ENCODE results near the gene LBP. TPM values are rescaled to one million over a fixed set of nuclear protein-coding genes. Genes with fewer than 3 reads are reported as not detected.

The LBP gene
- total RNA-seq, 4 donors from 2014 or later: not detected

DNA sequence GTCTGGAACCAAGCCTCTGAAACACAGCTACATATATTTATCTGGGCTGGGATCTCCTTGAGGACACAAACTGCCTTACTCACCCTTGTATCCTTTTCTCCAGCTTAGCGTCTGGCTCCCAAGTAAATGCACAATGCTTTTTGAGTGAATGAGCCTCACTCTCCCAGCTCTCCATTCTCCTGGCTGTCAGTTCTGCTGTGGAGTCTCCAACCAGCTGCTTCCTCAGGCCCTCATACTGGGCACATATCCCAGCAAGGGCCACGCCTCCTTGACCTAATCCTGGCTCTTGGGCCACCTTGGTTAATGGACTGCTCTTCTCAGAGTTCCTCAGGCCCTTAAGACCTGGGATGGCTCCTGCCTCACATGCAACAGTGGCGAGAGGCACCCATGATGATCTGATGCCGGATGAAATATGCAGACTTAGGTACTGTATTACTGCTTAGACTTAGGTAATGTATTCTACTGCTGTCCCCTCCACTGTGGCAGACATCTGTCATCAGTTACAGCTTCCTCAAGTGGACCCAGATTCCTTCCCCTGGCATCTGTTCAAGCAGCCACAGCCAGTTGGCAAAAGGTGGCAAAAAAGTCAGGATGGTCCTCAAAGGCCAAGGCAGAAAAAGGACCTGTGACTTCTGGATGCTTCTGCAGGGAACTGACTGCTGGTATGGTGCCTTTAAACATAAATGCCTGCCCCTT, 72.4 kb downstream of the LBP start:
- no peak for DNase-seq
- Histone ChIP-seq H3K4me1 (no peaks in the 10 kb centered on the region), H3K4me3 (no peak overlapping the region), H3K36me3 (peaks cover 0 to 73% (median 0%) of the 10 kb centered on the region in 3 donors), H3K27me3 (no peaks in the 10 kb centered on the region), H3K27ac (no peak overlapping the region), H3K9me3 (no peaks in the 10 kb centered on the region)
- TF ChIP-seq POLR2A (IDR thresholded peaks at IDR 0.05): no peak
- TF ChIP-seq, protein P1, sequence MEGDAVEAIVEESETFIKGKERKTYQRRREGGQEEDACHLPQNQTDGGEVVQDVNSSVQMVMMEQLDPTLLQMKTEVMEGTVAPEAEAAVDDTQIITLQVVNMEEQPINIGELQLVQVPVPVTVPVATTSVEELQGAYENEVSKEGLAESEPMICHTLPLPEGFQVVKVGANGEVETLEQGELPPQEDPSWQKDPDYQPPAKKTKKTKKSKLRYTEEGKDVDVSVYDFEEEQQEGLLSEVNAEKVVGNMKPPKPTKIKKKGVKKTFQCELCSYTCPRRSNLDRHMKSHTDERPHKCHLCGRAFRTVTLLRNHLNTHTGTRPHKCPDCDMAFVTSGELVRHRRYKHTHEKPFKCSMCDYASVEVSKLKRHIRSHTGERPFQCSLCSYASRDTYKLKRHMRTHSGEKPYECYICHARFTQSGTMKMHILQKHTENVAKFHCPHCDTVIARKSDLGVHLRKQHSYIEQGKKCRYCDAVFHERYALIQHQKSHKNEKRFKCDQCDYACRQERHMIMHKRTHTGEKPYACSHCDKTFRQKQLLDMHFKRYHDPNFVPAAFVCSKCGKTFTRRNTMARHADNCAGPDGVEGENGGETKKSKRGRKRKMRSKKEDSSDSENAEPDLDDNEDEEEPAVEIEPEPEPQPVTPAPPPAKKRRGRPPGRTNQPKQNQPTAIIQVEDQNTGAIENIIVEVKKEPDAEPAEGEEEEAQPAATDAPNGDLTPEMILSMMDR (IDR thresholded peaks at IDR 0.05): no peak

DNA sequence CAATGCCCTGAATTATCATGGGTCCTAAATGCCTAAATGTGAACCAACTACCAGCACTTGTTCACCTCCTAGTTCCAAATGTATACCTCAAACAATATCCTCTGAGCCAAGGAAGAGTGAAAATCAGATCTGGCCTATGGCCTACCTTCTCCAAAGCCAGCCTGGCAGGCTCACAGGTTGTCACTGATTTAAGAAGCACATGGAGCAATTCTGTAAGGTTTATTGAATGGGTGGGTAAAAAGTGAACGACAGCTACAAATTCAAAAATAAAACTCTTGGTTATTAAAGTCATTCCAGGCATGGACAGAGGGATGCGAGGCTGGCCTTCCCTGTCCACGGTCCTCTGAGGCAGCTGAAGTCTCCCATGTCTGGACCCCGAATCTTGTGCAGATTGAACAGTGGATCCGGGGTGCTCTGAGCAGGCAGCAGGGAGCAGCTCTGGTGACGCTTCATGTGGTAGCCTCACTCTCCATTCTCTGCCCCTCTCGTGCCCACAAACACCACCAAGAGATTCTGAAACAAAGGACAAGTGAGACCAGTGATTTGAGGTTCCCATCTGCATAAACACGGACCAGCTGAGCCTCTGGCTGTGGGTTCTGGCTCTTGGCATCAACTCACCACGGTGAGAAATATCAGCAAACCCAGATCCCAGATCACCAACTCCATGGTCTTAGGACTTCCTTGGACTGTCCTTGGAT, 74.3 kb downstream of the LBP start:
- Histone ChIP-seq H3K27ac (no peak overlapping the region), H3K4me3 (no peak overlapping the region), H3K4me1 (no peaks in the 10 kb centered on the region), H3K9me3 (no peaks in the 10 kb centered on the region), H3K27me3 (no peaks in the 10 kb centered on the region), H3K36me3 (peaks cover 0 to 80% (median 0%) of the 10 kb centered on the region in 3 donors)
- no peak for DNase-seq
- TF ChIP-seq, protein P1 (IDR thresholded peaks at IDR 0.05): no peak

DNA sequence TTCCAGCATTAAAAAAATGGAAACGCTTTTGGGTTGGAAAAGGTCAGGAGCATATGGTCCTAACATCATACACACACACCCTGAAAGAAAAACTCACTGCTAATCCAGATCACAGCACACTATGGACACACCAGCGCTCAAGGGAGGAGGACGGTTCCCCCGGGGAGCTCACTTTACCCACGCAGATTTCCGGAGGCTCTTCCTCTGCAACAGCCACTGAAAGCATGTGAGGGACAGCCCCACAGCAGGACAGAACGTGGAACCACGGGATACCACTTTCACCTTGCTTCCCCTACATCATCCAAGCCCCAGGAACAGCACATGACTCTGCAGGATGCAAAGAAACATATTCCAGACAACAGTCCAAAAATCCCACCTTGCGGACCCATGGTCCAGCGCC, 75.6 kb downstream of the LBP start:
- Histone ChIP-seq H3K4me1 (no peaks in the 10 kb centered on the region), H3K36me3 (peaks cover 0 to 86% (median 0%) of the 10 kb centered on the region in 3 donors), H3K4me3 (no peak overlapping the region), H3K27ac (no peak overlapping the region), H3K9me3 (no peaks in the 10 kb centered on the region), H3K27me3 (no peaks in the 10 kb centered on the region)
- TF ChIP-seq POLR2A (IDR thresholded peaks at IDR 0.05): no peak
- TF ChIP-seq, protein P1 (IDR thresholded peaks at IDR 0.05): no peak
- DNase-seq: no peak

DNA sequence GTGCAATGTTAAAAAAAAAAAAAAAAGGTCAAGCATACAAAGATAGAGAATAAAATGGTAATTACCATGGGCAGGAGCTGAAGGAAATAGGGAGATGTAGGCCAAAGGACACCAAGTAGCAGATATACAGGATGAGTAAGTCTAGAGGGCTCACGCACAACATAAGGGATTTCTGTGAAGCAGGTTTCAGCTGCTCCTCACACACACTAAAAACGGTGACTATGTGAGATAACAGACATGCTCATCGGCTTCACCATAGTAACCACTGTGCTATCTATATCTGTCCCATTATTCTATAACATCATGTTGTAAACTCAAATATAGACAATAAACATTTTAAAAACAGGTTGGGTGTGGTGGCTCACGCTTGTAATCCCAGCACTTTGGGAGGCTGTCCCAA, 77.3 kb downstream of the LBP start:
- H3K27ac ChIP-seq: no peak overlapping the region
- no peak overlapping the region for H3K4me3 ChIP-seq
- no peaks in the 10 kb centered on the region for H3K27me3 ChIP-seq
- no peak for DNase-seq
- TF ChIP-seq, protein P1 (IDR thresholded peaks at IDR 0.05): no peak
- no peak for TF ChIP-seq POLR2A (IDR thresholded peaks at IDR 0.05)
- H3K36me3 ChIP-seq: peaks cover 0 to 100% (median 0%) of the 10 kb centered on the region in 3 donors
- H3K4me1 ChIP-seq: no peaks in the 10 kb centered on the region
- no peaks in the 10 kb centered on the region for H3K9me3 ChIP-seq

DNA sequence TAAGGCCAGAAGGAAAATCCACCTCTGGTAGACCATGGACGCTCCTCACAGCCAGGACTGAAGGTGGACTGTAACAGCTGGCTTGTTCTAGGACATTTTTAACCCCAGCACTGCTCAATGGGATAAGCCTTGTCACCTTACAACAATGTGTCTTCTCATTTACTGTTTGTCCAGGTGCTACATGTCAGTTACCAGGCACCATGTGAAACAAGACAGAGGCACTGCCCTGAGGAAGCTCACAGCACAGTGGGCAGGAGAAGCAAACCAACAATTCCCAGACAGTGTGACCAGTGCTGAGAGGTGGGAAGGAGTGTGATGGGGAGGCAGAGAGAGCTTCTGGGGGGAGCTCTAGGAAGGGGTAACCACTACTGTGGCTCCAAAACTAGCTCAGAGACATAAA, 78.1 kb downstream of the LBP start:
- H3K36me3 ChIP-seq: peaks cover 0 to 100% (median 0%) of the 10 kb centered on the region in 3 donors
- H3K9me3 ChIP-seq: no peaks in the 10 kb centered on the region

More for the DNA sequence above, 78.1 kb downstream of the LBP start:
- DNase-seq: no peak
- no peak overlapping the region for H3K27ac ChIP-seq
- no peak for TF ChIP-seq POLR2A (IDR thresholded peaks at IDR 0.05)
- TF ChIP-seq, protein P1 (IDR thresholded peaks at IDR 0.05): no peak
- no peaks in the 10 kb centered on the region for H3K4me1 ChIP-seq
- no peaks in the 10 kb centered on the region for H3K27me3 ChIP-seq
- H3K4me3 ChIP-seq: no peak overlapping the region
